ENCODE results near the gene SEMA3D. TPM values are rescaled to one million over a fixed set of nuclear protein-coding genes. Genes with fewer than 3 reads are reported as not detected.

Gene SEMA3D
- polyA plus RNA-seq, 1 experiment = 7.4 TPM

- no peak overlapping the region for H3K27ac ChIP-seq (ENCODE audit: low read depth, low read length)
- CTCF ChIA-PET = interaction anchor here (1.2 to 1.3 kb wide), 2 partner anchors 14 to 163 kb away, joined by 4 to 7 read pairs; no protein-coding TSS in a partner anchor
- H3K27me3 ChIP-seq (ENCODE audit: control insufficient read depth, insufficient read depth, low read length) = no peaks in the 10 kb centered on the region
- no peak for DNase-seq (ENCODE audit: low read depth, low spot score)
- H3K9me3 ChIP-seq (ENCODE audit: control insufficient read depth, insufficient read depth, low read length) = no peaks in the 10 kb centered on the region
- no peak overlapping the region for H3K4me3 ChIP-seq (ENCODE audit: low read depth, low read length)
- POLR2A ChIA-PET = no interaction called here
- no peak for TF ChIP-seq CTCF (IDR thresholded peaks at IDR 0.05; ENCODE audit: low read depth, low read length)
Observed at GRCh38 chr7:85204496-85204895, 17.6 kb upstream of the SEMA3D start.

- Histone ChIP-seq H3K27ac (ENCODE audit: low read depth, low read length) (no peak overlapping the region), H3K27me3 (ENCODE audit: control insufficient read depth, insufficient read depth, low read length) (no peaks in the 10 kb centered on the region), H3K4me3 (ENCODE audit: low read depth, low read length) (no peak overlapping the region), H3K9me3 (ENCODE audit: control insufficient read depth, insufficient read depth, low read length) (no peaks in the 10 kb centered on the region)
- ChIA-PET CTCF (interaction anchor here (1.2 to 1.4 kb wide), 2 partner anchors 14 to 163 kb away, joined by 4 to 7 read pairs; no protein-coding TSS in a partner anchor), POLR2A (no interaction called here)
- TF ChIP-seq CTCF (IDR thresholded peaks at IDR 0.05; ENCODE audit: low read depth, low read length) = no peak
- no peak for DNase-seq (ENCODE audit: low read depth, low spot score)
Observed at GRCh38 chr7:85204061-85204460, 17.2 kb upstream of the SEMA3D start.

- ChIA-PET CTCF (interaction anchor here (1.0 kb wide), 1 partner anchor 13 kb away, joined by 4 read pairs; no protein-coding TSS in a partner anchor), POLR2A (no interaction called here)
- no peaks in the 10 kb centered on the region for H3K9me3 ChIP-seq (ENCODE audit: control insufficient read depth, insufficient read depth, low read length)
- no peak overlapping the region for H3K27ac ChIP-seq (ENCODE audit: low read depth, low read length)
- DNase-seq (ENCODE audit: low read depth, low spot score) = no peak
- H3K4me3 ChIP-seq (ENCODE audit: low read depth, low read length) = no peak overlapping the region
- H3K27me3 ChIP-seq (ENCODE audit: control insufficient read depth, insufficient read depth, low read length) = no peaks in the 10 kb centered on the region
- TF ChIP-seq CTCF (IDR thresholded peaks at IDR 0.05; ENCODE audit: low read depth, low read length) = no peak
Observed at GRCh38 chr7:85201209-85201608, 14.4 kb upstream of the SEMA3D start.

GRCh38 chr7:85196696-85197095 is 9.8 kb upstream of the SEMA3D start:
- Histone ChIP-seq H3K27ac (ENCODE audit: low read depth, low read length) (no peak overlapping the region), H3K4me3 (ENCODE audit: low read depth, low read length) (no peak overlapping the region), H3K27me3 (ENCODE audit: control insufficient read depth, insufficient read depth, low read length) (no peaks in the 10 kb centered on the region), H3K9me3 (ENCODE audit: control insufficient read depth, insufficient read depth, low read length) (no peaks in the 10 kb centered on the region)
- DNase-seq (ENCODE audit: low read depth, low spot score) = no peak
- ChIA-PET POLR2A (no interaction called here), CTCF (no interaction called here)
- no peak for TF ChIP-seq CTCF (IDR thresholded peaks at IDR 0.05; ENCODE audit: low read depth, low read length)

GRCh38 chr7:85191383-85191782 is 4.5 kb upstream of the SEMA3D start:
- peak; percentile 38 for TF ChIP-seq CTCF (IDR thresholded peaks at IDR 0.05; ENCODE audit: low read depth, low read length)
- CTCF ChIA-PET = interaction anchor here (1.5 to 2.7 kb wide), 4 partner anchors 13 to 639 kb away, joined by 4 to 23 read pairs (median 7); no protein-coding TSS in a partner anchor
- H3K9me3 ChIP-seq (ENCODE audit: control insufficient read depth, insufficient read depth, low read length) = no peaks in the 10 kb centered on the region
- DNase-seq (ENCODE audit: low read depth, low spot score) = no peak
- POLR2A ChIA-PET = no interaction called here
- no peak overlapping the region for H3K4me3 ChIP-seq (ENCODE audit: low read depth, low read length)
- H3K27me3 ChIP-seq (ENCODE audit: control insufficient read depth, insufficient read depth, low read length) = no peaks in the 10 kb centered on the region
- no peak overlapping the region for H3K27ac ChIP-seq (ENCODE audit: low read depth, low read length)

Data from AG04450 (cell line).